ENCODE data around the gene NDFIP1.

The NDFIP1 gene

DNA sequence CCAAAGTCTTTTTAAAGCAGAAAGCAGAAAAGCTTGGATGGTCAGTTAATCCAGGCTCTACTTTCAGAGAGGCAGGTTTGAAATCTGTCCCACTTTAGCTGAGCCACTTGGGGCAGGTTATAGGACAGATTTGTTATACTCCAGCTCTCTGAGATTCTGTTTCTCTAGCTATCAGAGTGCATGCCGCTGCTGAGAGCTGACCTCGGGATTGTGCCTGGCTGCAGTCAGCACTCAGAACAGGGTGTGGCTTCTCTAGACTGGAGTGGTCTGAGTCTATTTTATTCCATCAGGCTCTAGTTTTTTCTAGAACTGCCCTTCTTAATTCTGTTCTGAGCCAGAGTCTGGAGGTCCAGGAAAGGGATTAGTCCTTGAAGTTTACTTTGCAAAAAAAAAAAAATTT is 67.7 kb downstream of the NDFIP1 start:
- TF ChIP-seq, protein P1, sequence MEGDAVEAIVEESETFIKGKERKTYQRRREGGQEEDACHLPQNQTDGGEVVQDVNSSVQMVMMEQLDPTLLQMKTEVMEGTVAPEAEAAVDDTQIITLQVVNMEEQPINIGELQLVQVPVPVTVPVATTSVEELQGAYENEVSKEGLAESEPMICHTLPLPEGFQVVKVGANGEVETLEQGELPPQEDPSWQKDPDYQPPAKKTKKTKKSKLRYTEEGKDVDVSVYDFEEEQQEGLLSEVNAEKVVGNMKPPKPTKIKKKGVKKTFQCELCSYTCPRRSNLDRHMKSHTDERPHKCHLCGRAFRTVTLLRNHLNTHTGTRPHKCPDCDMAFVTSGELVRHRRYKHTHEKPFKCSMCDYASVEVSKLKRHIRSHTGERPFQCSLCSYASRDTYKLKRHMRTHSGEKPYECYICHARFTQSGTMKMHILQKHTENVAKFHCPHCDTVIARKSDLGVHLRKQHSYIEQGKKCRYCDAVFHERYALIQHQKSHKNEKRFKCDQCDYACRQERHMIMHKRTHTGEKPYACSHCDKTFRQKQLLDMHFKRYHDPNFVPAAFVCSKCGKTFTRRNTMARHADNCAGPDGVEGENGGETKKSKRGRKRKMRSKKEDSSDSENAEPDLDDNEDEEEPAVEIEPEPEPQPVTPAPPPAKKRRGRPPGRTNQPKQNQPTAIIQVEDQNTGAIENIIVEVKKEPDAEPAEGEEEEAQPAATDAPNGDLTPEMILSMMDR (IDR thresholded peaks at IDR 0.05; ENCODE audit: control insufficient read depth, extremely low read depth, insufficient read depth), result no peak
- no peak for DNase-seq (ENCODE audit: low read depth)
- no peak overlapping the region for H3K4me3 ChIP-seq (ENCODE audit: low read depth, low read length)

DNA sequence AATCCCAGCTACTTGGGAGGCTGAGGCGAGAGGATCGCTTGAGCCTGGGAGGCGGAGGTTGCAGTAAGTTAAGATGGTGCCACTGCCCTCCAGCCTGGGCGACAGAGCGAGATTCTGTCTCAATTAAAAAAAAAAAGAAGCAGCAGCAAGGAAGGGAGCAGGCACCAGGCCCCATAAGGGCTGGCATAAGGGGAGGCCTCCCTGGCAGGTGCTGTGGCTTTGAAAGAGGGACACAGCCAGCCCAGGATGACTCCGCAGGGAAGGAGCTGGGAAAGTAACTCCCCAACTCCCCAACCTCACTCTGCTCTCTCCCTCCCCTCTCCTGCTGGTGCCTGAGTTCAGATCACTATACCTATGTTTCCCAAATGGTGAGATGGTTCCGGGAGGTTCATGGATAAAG is 70.1 kb downstream of the NDFIP1 start:
- no peak overlapping the region for H3K4me3 ChIP-seq (ENCODE audit: low read depth, low read length)
- TF ChIP-seq, protein P1 (IDR thresholded peaks at IDR 0.05; ENCODE audit: control insufficient read depth, extremely low read depth, insufficient read depth), result no peak
- no peak for DNase-seq (ENCODE audit: low read depth)

DNA sequence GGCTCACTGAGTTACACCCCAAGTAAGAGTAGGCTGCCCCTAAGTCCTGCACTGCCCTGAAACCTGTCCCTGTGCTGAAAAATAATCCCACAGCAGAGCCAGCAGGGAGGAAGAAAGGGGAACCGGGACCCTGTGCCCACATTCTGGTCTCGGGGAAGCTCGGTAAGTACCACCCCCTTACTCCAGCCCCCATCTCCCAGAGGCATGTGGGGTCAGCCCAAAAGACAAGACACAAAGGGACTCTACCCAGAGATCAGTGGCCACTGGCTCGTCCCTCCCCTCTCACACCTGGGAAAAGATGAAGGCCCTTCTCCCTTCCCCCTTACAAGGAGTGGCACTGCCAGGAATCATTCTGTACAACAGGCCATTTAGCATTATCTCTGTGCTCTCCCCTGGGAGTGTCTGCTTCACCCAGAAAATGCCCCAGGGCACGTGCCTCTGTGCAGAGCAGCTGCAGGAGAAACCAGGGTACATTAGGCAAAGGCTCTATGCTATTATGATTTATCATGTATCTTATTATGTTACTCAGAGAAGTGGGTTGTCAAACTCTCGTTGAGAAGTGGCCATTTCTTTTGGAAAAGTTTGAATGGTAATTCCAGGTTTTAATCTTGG is 71.3 kb downstream of the NDFIP1 start:
- TF ChIP-seq, protein P1 (IDR thresholded peaks at IDR 0.05; ENCODE audit: control insufficient read depth, extremely low read depth, insufficient read depth), result no peak
- no peak overlapping the region for H3K4me3 ChIP-seq (ENCODE audit: low read depth, low read length)
- DNase-seq (ENCODE audit: low read depth), result no peak

DNA sequence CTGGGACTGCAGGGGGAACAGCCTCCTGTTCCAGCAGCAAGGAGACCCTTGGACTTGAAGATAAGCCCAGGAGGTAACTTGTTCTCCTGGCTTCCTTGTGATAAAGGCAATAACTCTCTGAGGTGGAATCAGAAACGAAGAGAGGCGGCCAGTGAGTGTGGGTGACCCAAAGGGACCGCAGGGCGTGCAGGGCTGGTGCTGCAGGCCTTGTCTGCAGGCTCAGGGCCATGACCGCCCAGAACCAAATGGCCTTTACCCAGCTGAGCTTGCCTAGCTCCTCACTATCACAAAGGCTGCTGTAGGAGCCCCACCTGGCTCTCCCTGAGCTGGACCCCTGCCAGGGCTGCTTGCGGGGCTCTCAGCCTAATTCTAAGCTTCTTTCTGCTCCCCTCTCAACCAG is 72.5 kb downstream of the NDFIP1 start:
- TF ChIP-seq, protein P1 (IDR thresholded peaks at IDR 0.05; ENCODE audit: control insufficient read depth, extremely low read depth, insufficient read depth), result no peak
- no peak for DNase-seq (ENCODE audit: low read depth)
- no peak overlapping the region for H3K4me3 ChIP-seq (ENCODE audit: low read depth, low read length)

DNA sequence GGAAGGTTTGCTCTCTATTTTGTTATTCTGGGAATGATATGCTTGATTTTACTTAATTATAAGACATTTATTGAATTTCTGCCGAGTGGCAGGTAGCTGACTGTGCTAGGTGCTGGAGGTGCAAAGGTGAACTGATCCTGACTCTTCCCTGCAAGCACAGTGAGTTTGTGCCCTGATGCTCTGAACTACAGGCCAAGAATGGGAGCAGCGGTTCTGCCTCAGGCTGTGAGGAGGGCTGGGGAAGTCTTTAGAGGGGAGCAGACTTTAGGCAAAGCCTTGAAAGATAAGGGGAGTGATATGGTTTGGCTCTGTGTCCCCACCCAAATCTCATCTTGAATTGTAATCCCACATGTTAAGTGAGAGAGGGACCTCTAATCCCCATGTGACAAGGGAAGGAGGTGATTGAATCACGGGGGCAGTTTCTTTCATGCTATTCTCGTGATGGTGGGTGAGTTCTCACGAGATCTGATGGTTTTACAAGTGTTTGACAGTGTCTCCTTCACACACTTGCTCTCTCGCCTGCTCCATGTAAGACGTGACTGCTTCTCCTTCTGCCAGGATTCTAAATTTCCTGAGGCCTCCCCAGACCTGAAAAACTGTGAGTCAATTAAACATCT is 73.1 kb downstream of the NDFIP1 start:
- TF ChIP-seq, protein P1 (IDR thresholded peaks at IDR 0.05; ENCODE audit: control insufficient read depth, extremely low read depth, insufficient read depth), result no peak
- no peak overlapping the region for H3K4me3 ChIP-seq (ENCODE audit: low read depth, low read length)
- no peak for DNase-seq (ENCODE audit: low read depth)

- TF ChIP-seq, protein P1 (IDR thresholded peaks at IDR 0.05; ENCODE audit: control insufficient read depth, extremely low read depth, insufficient read depth), result no peak
- DNase-seq (ENCODE audit: low read depth), result no peak
- H3K4me3 ChIP-seq (ENCODE audit: low read depth, low read length), result no peak overlapping the region
Observed at GRCh38 chr5:142182840-142183239, 74.3 kb downstream of the NDFIP1 start.

DNA sequence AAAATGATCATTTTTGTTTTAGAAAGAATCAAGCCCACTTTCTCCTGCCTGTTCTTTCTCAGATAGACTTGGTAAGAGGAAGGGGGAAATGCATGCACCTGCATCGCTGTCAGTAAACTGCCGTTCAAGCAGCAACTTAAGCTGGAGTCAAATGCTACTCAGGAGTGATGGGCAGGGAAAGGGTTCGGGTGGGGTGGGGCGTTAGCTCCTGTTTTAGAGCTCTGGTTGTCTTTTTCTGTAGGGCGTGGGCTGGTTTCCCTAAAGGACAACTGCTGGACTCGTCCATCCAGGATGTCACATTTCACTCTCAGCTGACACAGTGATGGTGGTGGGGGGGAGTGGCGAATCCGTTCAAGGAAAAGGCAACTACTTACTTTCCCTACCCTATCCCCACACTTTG is 75.0 kb downstream of the NDFIP1 start:
- no peak overlapping the region for H3K4me3 ChIP-seq (ENCODE audit: low read depth, low read length)
- TF ChIP-seq, protein P1 (IDR thresholded peaks at IDR 0.05; ENCODE audit: control insufficient read depth, extremely low read depth, insufficient read depth), result no peak
- no peak for DNase-seq (ENCODE audit: low read depth)

Measured in LNCaP clone FGC (cell line).